Measurements from ENCODE around the gene ANKS1B.

ANKS1B gene

GRCh38 chr12:98812225-98812624, 1172.5 kb downstream of the ANKS1B start:
- DNase-seq (ENCODE audit: low spot score) = no peak

- no peak for DNase-seq (ENCODE audit: low spot score)
These were observed 1176.4 kb downstream of the ANKS1B start for GRCh38 chr12:98808243-98808875.

DNA sequence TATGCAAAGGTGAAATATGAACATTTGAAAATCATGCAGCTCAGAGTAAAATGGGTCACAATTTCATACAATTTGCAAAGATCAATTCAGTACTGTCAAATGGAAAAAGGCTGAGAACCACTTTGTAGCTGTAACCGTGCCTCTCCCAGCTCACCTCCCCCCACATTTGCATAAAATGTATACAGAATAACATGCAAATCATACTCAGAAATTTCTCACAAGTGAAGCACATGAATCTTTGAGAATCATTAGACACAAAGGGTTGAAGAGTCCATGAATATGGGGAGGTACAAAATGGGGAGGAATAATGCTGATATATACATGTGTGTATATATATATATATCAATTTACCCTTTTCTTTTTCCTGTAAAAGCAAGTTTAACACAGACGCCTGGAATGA, 1177.5 kb downstream of the ANKS1B start:
- no peak for DNase-seq (ENCODE audit: low spot score)

GRCh38 chr12:98803468-98804209, 1181.1 kb downstream of the ANKS1B start:
- DNase-seq (ENCODE audit: low spot score) = no peak

DNA sequence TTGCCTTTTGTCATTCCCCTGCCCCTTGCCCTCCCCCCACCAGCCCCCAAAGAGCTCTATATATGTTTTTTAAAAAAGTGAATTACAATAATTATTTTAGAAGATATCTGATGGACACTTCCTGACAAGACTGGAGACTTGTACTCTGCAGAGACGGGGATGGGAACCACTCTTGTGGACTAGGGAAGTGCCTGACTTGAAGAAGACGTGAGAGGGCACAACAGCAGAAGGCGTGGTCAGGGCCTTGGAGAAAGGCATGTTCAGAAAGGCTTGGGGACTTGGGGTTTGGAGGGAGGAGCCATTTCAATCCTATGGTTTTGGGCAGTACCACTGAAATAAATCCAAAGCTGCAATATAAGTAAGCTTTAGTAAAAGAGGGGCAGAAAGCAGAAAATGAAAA, 1184.9 kb downstream of the ANKS1B start:
- no peak for DNase-seq (ENCODE audit: low spot score)

GRCh38 chr12:98799146-98799810, 1185.5 kb downstream of the ANKS1B start:
- DNase-seq (ENCODE audit: low spot score) = no peak

DNA sequence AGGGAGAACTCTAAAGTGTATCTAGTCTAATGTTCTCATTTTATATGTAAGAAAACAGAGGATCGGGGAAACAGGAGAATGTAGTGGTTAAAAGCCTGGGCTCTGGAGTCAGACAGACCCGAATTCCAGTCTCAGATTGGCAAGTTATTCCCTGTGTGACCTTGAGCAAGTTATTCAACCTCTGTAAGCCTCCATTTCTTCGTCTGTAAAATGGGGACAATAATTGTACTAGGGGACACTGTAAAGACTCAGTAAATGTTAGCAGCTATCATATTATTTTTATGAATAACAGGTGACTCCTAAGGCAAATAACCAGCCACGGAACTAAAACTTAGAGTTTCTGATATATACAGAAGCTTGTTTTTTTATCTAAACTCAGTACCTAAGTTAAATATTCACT, 1187.5 kb downstream of the ANKS1B start:
- no peak for DNase-seq (ENCODE audit: low spot score)

DNA sequence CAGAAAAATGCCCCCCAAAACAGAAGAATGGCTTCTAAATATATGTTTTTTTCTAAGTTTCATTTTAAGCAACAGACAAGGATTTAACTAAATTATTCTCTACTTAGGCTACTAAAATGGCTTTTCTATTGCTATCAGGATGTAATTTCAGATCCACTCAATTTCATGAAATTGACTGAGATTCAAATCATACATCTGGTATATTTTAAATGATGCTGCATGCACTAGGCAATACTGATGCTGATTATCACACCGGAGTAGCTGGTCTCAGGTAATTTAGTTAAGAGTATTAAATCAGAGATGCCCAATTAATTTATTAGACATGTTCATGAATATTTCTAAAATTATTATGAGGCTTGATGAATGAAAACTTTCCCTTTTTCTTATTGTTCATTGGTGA, 1188.0 kb downstream of the ANKS1B start:
- no peak for DNase-seq (ENCODE audit: low spot score)

GRCh38 chr12:98793121-98793520, 1191.6 kb downstream of the ANKS1B start:
- DNase-seq (ENCODE audit: low spot score) = no peak

DNA sequence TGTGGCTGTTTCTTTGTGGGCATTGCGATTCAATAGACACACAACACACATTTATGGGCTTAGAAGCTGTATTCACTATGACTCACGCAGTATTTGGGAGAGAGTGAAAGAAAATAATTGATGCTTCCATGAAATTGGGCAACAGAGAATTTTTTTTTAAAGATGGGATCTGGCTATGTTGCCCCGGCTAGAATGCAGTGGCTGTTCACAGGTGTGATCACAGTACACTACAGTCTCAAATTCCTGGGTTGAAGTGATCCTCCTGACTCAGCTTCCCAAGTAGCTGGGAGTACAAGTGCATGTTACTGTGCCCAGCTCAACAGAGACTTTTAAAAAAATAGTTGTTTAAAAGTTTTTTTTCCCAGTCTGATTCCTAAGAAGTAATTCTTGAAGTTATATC, 1193.3 kb downstream of the ANKS1B start:
- no peak for DNase-seq (ENCODE audit: low spot score)

DNA sequence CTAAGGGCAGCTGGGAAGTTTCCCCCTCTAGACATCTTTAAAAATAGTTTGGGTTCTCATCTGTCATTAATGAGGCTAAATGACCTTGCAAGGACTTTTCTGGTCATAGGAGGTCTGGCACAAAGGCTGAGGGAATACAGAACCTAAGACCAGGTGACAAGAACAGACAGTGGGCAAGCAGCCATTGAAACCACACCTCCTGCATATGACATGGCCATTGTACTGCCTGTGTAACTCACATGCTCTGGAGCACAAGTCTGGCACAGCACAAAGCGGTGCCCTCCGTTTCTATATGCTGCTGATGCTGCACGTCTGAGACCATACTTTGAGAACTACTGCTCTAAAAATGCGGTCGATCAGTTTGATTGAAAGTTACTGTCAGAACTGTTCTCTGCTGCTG, 1196.3 kb downstream of the ANKS1B start:
- no peak for DNase-seq (ENCODE audit: low spot score)

DNA sequence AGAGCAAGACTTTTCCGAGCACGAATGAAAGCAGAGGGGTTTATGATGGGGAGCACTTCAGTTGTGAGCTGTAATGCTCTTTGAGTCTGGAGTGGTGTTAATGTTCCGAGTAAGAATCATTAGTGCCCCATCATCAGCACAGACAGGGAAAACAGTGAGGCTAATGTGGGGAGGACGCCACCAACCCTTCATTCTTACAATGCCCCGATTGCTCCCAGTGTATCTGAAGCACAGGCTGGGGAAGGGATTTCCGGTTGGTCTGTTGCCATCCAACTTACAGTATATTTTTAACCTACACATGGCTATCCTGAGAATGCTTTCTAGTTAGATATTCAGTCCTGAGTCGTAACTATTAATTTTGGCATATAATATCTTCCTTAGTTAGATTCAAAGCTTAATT, 1198.1 kb downstream of the ANKS1B start:
- DNase-seq (ENCODE audit: low spot score) = no peak

GRCh38 chr12:98783420-98783819, 1201.3 kb downstream of the ANKS1B start:
- no peak for DNase-seq (ENCODE audit: low spot score)

DNA sequence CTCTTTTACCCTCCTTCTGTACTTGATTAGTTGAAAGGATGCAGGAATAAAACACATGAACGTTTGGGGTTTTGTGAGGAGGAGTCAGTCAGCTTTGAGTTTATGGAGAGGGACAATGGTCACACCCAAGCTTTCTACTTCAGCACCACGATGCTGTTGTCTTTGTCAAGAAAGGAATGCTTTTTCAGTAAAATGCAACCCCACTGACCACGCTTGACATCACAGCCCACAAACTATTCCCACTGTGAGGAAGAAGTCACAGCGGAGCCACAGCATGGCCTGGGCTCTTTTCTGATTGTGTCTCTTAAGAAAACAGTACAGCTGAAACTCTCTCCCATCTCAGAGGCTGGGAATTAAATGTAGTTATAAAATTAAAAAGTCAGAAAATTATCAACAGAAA, 1204.5 kb downstream of the ANKS1B start:
- DNase-seq (ENCODE audit: low spot score) = no peak

- no peak for DNase-seq (ENCODE audit: low spot score)
These were observed 1211.9 kb downstream of the ANKS1B start for GRCh38 chr12:98772818-98773217.

- no peak for DNase-seq (ENCODE audit: low spot score)
These were observed 1212.7 kb downstream of the ANKS1B start for GRCh38 chr12:98771811-98772752.

GRCh38 chr12:98770230-98770629, 1214.5 kb downstream of the ANKS1B start:
- DNase-seq (ENCODE audit: low spot score) = no peak

GRCh38 chr12:98769068-98769467, 1215.7 kb downstream of the ANKS1B start:
- no peak for DNase-seq (ENCODE audit: low spot score)

DNA sequence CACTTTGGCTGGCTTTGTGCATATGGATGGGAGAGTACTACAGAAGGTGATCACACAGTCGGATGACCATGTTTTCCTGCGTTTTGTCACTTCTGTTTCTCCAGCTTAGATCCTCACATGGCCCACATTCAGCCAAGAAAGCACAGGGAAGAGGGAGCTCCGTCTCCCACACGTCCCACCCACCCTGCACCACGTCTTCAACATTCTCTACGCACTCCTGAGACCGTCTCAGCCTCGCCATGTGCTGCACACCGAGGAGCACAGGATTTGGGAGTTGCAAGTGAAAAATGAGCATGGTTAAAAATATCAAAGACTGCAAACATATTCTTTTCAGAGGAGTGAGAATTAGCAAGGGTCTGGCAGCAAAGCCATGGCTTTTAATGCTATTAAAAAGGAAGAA, 1217.5 kb downstream of the ANKS1B start:
- no peak for DNase-seq (ENCODE audit: low spot score)

DNA sequence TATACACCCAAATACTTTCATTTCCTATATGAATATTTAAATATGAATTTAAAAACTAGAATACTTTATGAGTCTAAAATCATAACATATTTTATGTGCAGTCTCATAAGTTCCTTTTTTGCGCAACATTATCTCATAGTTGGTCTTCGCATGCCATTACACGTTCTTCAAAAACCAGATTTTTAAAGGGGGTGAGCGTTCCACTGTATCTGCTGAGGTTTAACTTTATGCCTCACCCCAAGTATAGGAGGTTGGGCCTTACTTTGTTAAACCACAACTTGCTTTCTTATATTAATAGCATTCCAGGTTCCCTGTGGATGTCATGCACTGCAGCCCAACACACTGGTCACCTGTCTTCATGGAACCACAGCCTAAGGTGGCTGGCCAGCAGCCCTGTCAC, 1221.1 kb downstream of the ANKS1B start:
- DNase-seq (ENCODE audit: low spot score) = no peak

DNA sequence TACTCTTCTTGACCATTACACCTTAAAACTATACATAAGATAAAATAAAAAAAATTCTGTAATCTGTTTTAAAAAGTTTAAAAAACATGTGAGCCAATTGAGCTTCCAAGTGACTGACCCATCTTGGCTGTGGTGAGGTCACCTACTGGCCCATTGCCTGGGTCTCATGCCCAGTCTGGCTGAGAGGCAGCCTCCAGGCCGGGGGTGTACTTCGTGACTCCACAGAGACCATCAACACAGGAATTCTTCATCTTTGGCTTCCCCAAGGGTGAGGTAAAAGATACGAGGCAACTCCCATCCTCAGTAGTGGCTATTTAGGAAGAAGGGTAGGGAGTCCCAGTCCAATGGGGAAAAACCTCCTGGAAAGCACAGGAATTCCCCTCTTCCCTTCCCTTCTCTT, 1226.4 kb downstream of the ANKS1B start:
- DNase-seq (ENCODE audit: low spot score) = no peak

DNA sequence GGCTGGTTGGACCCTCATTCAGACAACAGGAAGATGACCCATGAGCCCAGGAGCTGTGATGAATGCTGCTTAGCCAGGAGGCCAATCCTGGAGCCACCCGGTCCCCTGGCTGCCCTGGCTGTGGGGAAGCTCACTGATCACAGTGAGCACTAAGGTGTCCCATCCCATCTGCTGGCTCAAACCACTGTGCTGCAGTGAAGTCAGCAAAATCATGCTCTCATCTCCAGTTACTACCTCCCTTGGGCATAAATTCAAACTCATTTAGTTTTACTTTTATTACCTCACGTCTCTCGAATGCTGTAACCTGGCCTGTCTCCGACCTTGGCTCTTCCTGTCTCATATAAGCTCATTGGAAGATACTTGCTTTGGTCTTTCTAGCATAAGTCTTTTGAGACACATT, 1227.3 kb downstream of the ANKS1B start:
- DNase-seq (ENCODE audit: low spot score) = no peak

Data from CD4-positive, alpha-beta T cell treated with Interleukin-6 at 100 ng/mL for 8 hours (primary cell).